ENCODE measurements around the gene BSDC1.
A peak's percentile ranks its signal among the peaks of the same experiment; 100 is the strongest.

Gene BSDC1

GRCh38 chr1:32352831-32353383 is 41.3 kb downstream of the BSDC1 start:
- H3K4me3 ChIP-seq (ENCODE audit: low read length in 2 of 2), result peak overlapping the region in 1 of 2 donors; percentile 88
- DNase-seq (ENCODE audit: low spot score), result no peak

GRCh38 chr1:32352239-32352745 is 41.9 kb downstream of the BSDC1 start:
- H2BK15ac ChIP-seq (ENCODE audit: low read length), result peak overlapping the region; percentile 14
- peak overlapping the region; percentile 99 for H2AFZ ChIP-seq (ENCODE audit: low read length)
- H3K79me1 ChIP-seq (ENCODE audit: low read depth, low read length), result no peaks in the 10 kb centered on the region
- no peak overlapping the region for H4K91ac ChIP-seq (ENCODE audit: low read depth, low read length, poor library complexity)
- H4K8ac ChIP-seq (ENCODE audit: low read depth, low read length), result no peak overlapping the region
- no peak overlapping the region for H3K27ac ChIP-seq (replicated peaks; ENCODE audit: low read length)
- peak overlapping the region; percentile 86 for H3K4me2 ChIP-seq (ENCODE audit: insufficient read depth, low read length, poor library complexity, severe bottlenecking)
- no peak for DNase-seq (ENCODE audit: low spot score)
- no peak overlapping the region for H2BK12ac ChIP-seq (ENCODE audit: low read length)
- no peaks in the 10 kb centered on the region for H3K27me3 ChIP-seq (ENCODE audit: control insufficient read depth in 3 of 3, insufficient read depth in 3 of 3, low read depth in 1 of 3, low read length in 3 of 3)
- H2AK5ac ChIP-seq (ENCODE audit: low read depth, low read length), result peak overlapping the region; percentile 2
- peak overlapping the region; percentile 96 for H3K23ac ChIP-seq (ENCODE audit: low read depth, low read length, poor library complexity)
- H3K14ac ChIP-seq (ENCODE audit: low read length), result no peak overlapping the region
- H3K9me3 ChIP-seq (replicated peaks in 1 of 2; ENCODE audit: control insufficient read depth in 2 of 2, insufficient read depth in 1 of 2, low read depth in 1 of 2, low read length in 2 of 2), result peaks cover 4 to 5% of the 10 kb centered on the region in 2 donors
- H2BK120ac ChIP-seq (ENCODE audit: low read depth, low read length), result no peak overlapping the region
- peak overlapping the region; percentile 77 for H2BK5ac ChIP-seq (ENCODE audit: low read length)
- peak overlapping the region; percentile 92 for H3K18ac ChIP-seq (ENCODE audit: low read length)
- no peak overlapping the region for H3K4ac ChIP-seq (ENCODE audit: low read length)
- peak overlapping the region; percentile 86 to 88 for H3K4me3 ChIP-seq (ENCODE audit: low read length in 2 of 2)
- no peaks in the 10 kb centered on the region for H3K36me3 ChIP-seq (replicated peaks in 1 of 2; ENCODE audit: control insufficient read depth in 2 of 2, insufficient read depth in 2 of 2, low read length in 2 of 2)
- peaks cover 4 to 24% of the 10 kb centered on the region in 2 donors for H3K4me1 ChIP-seq (ENCODE audit: control insufficient read depth in 2 of 2, insufficient read depth in 1 of 2, low read depth in 1 of 2, low read length in 2 of 2)
- no peak overlapping the region for H3K9ac ChIP-seq (ENCODE audit: low read depth, low read length, poor library complexity)
- no CpG with 5 or more reads among the region's 8 CpGs for WGBS, 2 donors (ENCODE audit: extremely low coverage in 2 of 2, insufficient read length in 2 of 2, insufficient replicate concordance in 1 of 2)

More at GRCh38 chr1:32352831-32353383, 41.3 kb downstream of the BSDC1 start:
- peaks cover 4 to 24% of the 10 kb centered on the region in 2 donors for H3K4me1 ChIP-seq (ENCODE audit: control insufficient read depth in 2 of 2, insufficient read depth in 1 of 2, low read depth in 1 of 2, low read length in 2 of 2)
- H3K79me1 ChIP-seq (ENCODE audit: low read depth, low read length), result no peaks in the 10 kb centered on the region
- no peak overlapping the region for H3K4me2 ChIP-seq (ENCODE audit: insufficient read depth, low read length, poor library complexity, severe bottlenecking)
- H2BK15ac ChIP-seq (ENCODE audit: low read length), result no peak overlapping the region
- no peak overlapping the region for H4K91ac ChIP-seq (ENCODE audit: low read depth, low read length, poor library complexity)
- H3K14ac ChIP-seq (ENCODE audit: low read length), result no peak overlapping the region
- no peak overlapping the region for H3K23ac ChIP-seq (ENCODE audit: low read depth, low read length, poor library complexity)
- H2BK12ac ChIP-seq (ENCODE audit: low read length), result no peak overlapping the region
- H4K8ac ChIP-seq (ENCODE audit: low read depth, low read length), result no peak overlapping the region
- no peak overlapping the region for H2AFZ ChIP-seq (ENCODE audit: low read length)
- H3K9ac ChIP-seq (ENCODE audit: low read depth, low read length, poor library complexity), result no peak overlapping the region
- H2BK5ac ChIP-seq (ENCODE audit: low read length), result no peak overlapping the region
- no peak overlapping the region for H3K18ac ChIP-seq (ENCODE audit: low read length)
- no peak overlapping the region for H3K4ac ChIP-seq (ENCODE audit: low read length)
- H2BK120ac ChIP-seq (ENCODE audit: low read depth, low read length), result no peak overlapping the region
- no peak overlapping the region for H2AK5ac ChIP-seq (ENCODE audit: low read depth, low read length)
- no peak overlapping the region for H3K27ac ChIP-seq (replicated peaks; ENCODE audit: low read length)
- H3K9me3 ChIP-seq (replicated peaks in 1 of 2; ENCODE audit: control insufficient read depth in 2 of 2, insufficient read depth in 1 of 2, low read depth in 1 of 2, low read length in 2 of 2), result peaks cover 4 to 5% of the 10 kb centered on the region in 2 donors
- no peaks in the 10 kb centered on the region for H3K36me3 ChIP-seq (replicated peaks in 1 of 2; ENCODE audit: control insufficient read depth in 2 of 2, insufficient read depth in 2 of 2, low read length in 2 of 2)
- no peaks in the 10 kb centered on the region for H3K27me3 ChIP-seq (ENCODE audit: control insufficient read depth in 3 of 3, insufficient read depth in 3 of 3, low read depth in 1 of 3, low read length in 3 of 3)
- WGBS, 2 donors (ENCODE audit: extremely low coverage in 2 of 2, insufficient read length in 2 of 2, insufficient replicate concordance in 1 of 2), result no CpG with 5 or more reads among the region's 2 CpGs

GRCh38 chr1:32351399-32352238 is 42.6 kb downstream of the BSDC1 start:
- Histone ChIP-seq H2AFZ (ENCODE audit: low read length) (peak overlapping the region; percentile 99), H3K27ac (replicated peaks; ENCODE audit: low read length) (peak overlapping the region; percentile 80), H3K27me3 (ENCODE audit: control insufficient read depth in 3 of 3, insufficient read depth in 3 of 3, low read depth in 1 of 3, low read length in 3 of 3) (no peaks in the 10 kb centered on the region), H2BK15ac (ENCODE audit: low read length) (peak overlapping the region; percentile 14), H2BK5ac (ENCODE audit: low read length) (peak overlapping the region; percentile 77), H3K9ac (ENCODE audit: low read depth, low read length, poor library complexity) (peak overlapping the region; percentile 93), H2AK5ac (ENCODE audit: low read depth, low read length) (peak overlapping the region; percentile 27), H3K4ac (ENCODE audit: low read length) (no peak overlapping the region), H3K4me2 (ENCODE audit: insufficient read depth, low read length, poor library complexity, severe bottlenecking) (peak overlapping the region; percentile 86), H2BK12ac (ENCODE audit: low read length) (no peak overlapping the region), H2BK120ac (ENCODE audit: low read depth, low read length) (peak overlapping the region; percentile 44), H3K9me3 (replicated peaks in 1 of 2; ENCODE audit: control insufficient read depth in 2 of 2, insufficient read depth in 1 of 2, low read depth in 1 of 2, low read length in 2 of 2) (peaks cover 4 to 5% of the 10 kb centered on the region in 2 donors), H3K4me3 (ENCODE audit: low read length in 2 of 2) (peak overlapping the region; percentile 86 to 88), H4K91ac (ENCODE audit: low read depth, low read length, poor library complexity) (no peak overlapping the region), H3K4me1 (ENCODE audit: control insufficient read depth in 2 of 2, insufficient read depth in 1 of 2, low read depth in 1 of 2, low read length in 2 of 2) (peaks cover 4 to 24% of the 10 kb centered on the region in 2 donors), H3K18ac (ENCODE audit: low read length) (peak overlapping the region; percentile 92), H3K23ac (ENCODE audit: low read depth, low read length, poor library complexity) (peak overlapping the region; percentile 96), H4K8ac (ENCODE audit: low read depth, low read length) (no peak overlapping the region), H3K14ac (ENCODE audit: low read length) (peak overlapping the region; percentile 91), H3K36me3 (replicated peaks in 1 of 2; ENCODE audit: control insufficient read depth in 2 of 2, insufficient read depth in 2 of 2, low read length in 2 of 2) (no peaks in the 10 kb centered on the region), H3K79me1 (ENCODE audit: low read depth, low read length) (no peaks in the 10 kb centered on the region)
- peak; percentile 95 for DNase-seq (ENCODE audit: low spot score)
- WGBS, 2 donors (ENCODE audit: extremely low coverage in 2 of 2, insufficient read length in 2 of 2, insufficient replicate concordance in 1 of 2), result no CpG with 5 or more reads among the region's 75 CpGs
